GM12874 (cell line): ENCODE measurements around the gene ANKRD28.

Experiments used
- CTCF ChIP-seq: IDR thresholded peaks from 2 replicates; pipeline ENCODE4 v1.5.1; 2011; ENCODE audit warnings: low read depth, mild to moderate bottlenecking, control low read depth, low read length, moderate library complexity; ENCODE audit not compliant: insufficient read depth

Gene ANKRD28

GRCh38 chr3:15750143-15750542 lies 47.6 kb downstream of the ANKRD28 start:
- TF ChIP-seq CTCF, result no peak

- TF ChIP-seq CTCF, result no peak
These were observed 53.6 kb downstream of the ANKRD28 start for GRCh38 chr3:15744176-15744575.

GRCh38 chr3:15743587-15744009 lies 54.2 kb downstream of the ANKRD28 start:
- TF ChIP-seq CTCF, result no peak

- TF ChIP-seq CTCF, result no peak
These were observed 66.8 kb downstream of the ANKRD28 start for GRCh38 chr3:15731024-15731423.

- no peak for TF ChIP-seq CTCF
These were observed 69.0 kb downstream of the ANKRD28 start for GRCh38 chr3:15728766-15729165.

GRCh38 chr3:15726881-15727280 lies 70.9 kb downstream of the ANKRD28 start:
- TF ChIP-seq CTCF, result no peak

- no peak for TF ChIP-seq CTCF
These were observed 71.7 kb downstream of the ANKRD28 start for GRCh38 chr3:15726043-15726442.

- TF ChIP-seq CTCF, result no peak
These were observed 73.3 kb downstream of the ANKRD28 start for GRCh38 chr3:15724446-15724845.
